ENCODE results near the gene LY6G6D.

DNA sequence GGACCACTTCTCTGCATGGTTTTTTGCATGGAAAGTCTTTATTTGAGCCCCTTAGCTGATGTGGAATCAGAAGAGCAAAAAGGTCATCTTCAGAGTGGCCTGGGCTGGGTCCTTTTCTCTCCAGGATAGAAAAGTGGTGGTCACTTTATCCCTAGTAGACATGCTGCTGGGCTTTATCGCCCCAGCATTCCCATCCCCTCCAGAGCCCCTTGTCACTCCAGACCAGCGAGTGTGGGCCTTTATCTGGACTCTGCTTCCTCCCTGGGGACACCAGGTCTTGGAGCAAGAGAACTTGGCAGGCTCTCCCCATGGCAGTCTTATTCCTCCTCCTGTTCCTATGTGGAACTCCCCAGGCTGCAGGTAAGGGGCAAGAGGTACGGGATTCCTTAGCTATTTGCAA, 8.5 kb upstream of the LY6G6D start, which contains the start of gene LY6G6F:
- no peak for TF ChIP-seq POLR2A (IDR thresholded peaks at IDR 0.05)
- no peak for TF ChIP-seq CTCF (IDR thresholded peaks at IDR 0.05)
